Mammary epithelial cell (primary cell): ENCODE data around the gene HOMER2.

Experiments
- EZH2 ChIP-seq: IDR thresholded peaks from 2 replicates; pipeline ENCODE4 v1.6.1; 2012; ENCODE audit warnings: low read length, inconsistent platforms, borderline replicate concordance
- TF ChIP-seq, protein P1 (sequence below), 2 donors: IDR thresholded peaks in 1 of 2; conservative IDR thresholded peaks in 1 of 2; 2 replicates each; pipeline ENCODE4 v1.5.1; 2011 to 2012; ENCODE audit warnings: inconsistent platforms in 2 of 2, low read length in 2 of 2, mild to moderate bottlenecking in 2 of 2, control low read depth in 1 of 2, low read depth in 1 of 2; ENCODE audit not compliant: insufficient read depth in 1 of 2; ENCODE audit errors: extremely low read depth in 1 of 2

DNA sequence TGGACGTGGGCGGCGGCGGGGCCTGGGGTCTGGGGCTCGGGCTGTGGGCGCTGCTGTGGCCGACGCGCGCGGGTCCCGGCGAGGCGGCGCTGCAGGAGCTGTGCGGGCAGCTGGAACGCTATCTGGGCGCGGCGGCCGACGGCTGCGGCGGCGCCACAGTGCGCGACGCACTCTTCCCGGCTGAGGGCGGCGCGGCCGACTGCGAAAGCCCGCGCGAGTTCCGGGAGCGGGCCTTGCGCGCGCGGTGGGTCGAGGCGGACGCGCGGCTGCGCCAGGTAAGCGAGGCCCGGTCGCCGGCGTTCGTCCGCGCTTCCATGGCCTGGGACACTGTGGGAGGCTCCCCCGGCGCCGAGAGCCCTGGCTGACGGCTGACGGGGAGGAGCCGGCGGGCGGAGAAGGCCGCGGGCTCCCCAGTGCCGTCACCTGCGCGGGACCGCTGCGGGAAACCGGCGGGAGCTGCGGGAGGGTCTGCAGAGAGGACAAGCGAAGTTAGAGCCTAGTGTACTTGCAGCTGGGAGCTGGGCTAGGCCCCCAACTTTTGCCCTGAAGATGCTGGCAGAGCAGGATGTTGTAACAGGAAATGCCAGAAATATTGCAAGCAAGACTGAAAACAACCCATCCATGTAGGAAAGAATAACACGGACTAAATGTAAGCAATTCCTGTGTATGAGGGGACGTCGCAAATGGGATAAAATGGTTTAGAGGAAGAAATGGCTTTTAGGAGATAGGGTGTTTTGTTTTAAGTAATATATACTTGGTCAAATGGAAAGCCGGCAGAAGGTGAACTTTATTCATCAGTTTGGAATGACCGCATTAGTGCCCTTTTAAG lies 142.2 kb downstream of the HOMER2 start:
- TF ChIP-seq, protein P1, sequence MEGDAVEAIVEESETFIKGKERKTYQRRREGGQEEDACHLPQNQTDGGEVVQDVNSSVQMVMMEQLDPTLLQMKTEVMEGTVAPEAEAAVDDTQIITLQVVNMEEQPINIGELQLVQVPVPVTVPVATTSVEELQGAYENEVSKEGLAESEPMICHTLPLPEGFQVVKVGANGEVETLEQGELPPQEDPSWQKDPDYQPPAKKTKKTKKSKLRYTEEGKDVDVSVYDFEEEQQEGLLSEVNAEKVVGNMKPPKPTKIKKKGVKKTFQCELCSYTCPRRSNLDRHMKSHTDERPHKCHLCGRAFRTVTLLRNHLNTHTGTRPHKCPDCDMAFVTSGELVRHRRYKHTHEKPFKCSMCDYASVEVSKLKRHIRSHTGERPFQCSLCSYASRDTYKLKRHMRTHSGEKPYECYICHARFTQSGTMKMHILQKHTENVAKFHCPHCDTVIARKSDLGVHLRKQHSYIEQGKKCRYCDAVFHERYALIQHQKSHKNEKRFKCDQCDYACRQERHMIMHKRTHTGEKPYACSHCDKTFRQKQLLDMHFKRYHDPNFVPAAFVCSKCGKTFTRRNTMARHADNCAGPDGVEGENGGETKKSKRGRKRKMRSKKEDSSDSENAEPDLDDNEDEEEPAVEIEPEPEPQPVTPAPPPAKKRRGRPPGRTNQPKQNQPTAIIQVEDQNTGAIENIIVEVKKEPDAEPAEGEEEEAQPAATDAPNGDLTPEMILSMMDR (conservative IDR thresholded peaks at IDR 0.05 in 1 of 2, IDR thresholded peaks at IDR 0.05 in 1 of 2; ENCODE audit: extremely low read depth in 1 of 2, insufficient read depth in 1 of 2, low read depth in 1 of 2, low read length in 2 of 2) = no peak
- no peak for TF ChIP-seq EZH2
